SK-N-SH treated with all-trans-retinoic acid at 6 μM for 48 hours (cell line): ENCODE measurements around the gene TSPAN15.

Experiments used
- TCF4 ChIP-seq: fragments of 250-450 bp; sonication (Bioruptor Pico); IDR thresholded peaks from 2 replicates; pipeline ENCODE4 v1.8.0; 2021; ENCODE audit warnings: mild to moderate bottlenecking, moderate library complexity, borderline replicate concordance
- ZFP30 ChIP-seq: fragments of 450-650 bp; formaldehyde crosslinking; IDR thresholded peaks from 2 replicates; pipeline ENCODE4 v1.5.0; 2022; ENCODE audit warnings: mild to moderate bottlenecking, moderate library complexity
- TF ChIP-seq, protein P1 (sequence below): fragments of 250-450 bp; sonication (Bioruptor Pico); IDR thresholded peaks from 2 replicates; pipeline ENCODE4 v1.8.0; 2020; ENCODE audit warnings: mild to moderate bottlenecking, moderate library complexity, borderline replicate concordance

DNA sequence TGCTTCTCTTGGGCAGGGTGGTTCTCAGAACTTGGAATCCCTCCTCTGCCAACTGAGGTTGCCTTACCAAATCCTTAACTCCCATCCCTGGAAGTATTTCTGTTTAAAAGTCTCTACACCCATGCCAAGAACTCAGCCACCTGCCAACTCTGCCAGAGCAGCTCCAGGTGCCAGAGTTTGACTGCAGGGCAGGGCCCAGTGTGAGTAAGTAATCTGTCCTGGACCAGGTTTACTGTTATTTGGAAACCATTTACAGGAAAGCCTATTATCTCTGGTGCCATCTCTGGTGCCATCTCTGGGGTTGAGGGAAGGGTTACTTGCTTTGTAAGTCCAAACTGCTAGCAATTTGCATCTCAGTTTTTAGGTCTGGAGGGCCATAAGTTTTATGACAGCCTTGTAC lies 2.5 kb downstream of the TSPAN15 start:
- no peak for TF ChIP-seq ZFP30
- TF ChIP-seq TCF4 (CRISPR knock-in tag), result no peak
- TF ChIP-seq, protein P1, sequence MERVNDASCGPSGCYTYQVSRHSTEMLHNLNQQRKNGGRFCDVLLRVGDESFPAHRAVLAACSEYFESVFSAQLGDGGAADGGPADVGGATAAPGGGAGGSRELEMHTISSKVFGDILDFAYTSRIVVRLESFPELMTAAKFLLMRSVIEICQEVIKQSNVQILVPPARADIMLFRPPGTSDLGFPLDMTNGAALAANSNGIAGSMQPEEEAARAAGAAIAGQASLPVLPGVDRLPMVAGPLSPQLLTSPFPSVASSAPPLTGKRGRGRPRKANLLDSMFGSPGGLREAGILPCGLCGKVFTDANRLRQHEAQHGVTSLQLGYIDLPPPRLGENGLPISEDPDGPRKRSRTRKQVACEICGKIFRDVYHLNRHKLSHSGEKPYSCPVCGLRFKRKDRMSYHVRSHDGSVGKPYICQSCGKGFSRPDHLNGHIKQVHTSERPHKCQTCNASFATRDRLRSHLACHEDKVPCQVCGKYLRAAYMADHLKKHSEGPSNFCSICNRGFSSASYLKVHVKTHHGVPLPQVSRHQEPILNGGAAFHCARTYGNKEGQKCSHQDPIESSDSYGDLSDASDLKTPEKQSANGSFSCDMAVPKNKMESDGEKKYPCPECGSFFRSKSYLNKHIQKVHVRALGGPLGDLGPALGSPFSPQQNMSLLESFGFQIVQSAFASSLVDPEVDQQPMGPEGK (CRISPR knock-in tag), result no peak
